H9 (cell line): Measurements from ENCODE around the gene PDK2. TPM values are rescaled to one million over a fixed set of nuclear protein-coding genes. Genes with fewer than 3 reads are reported as not detected.

Experiments used
- DNase-seq: peaks from one replicate; pipeline ENCODE4 v3.0.0-alpha.2; 2017
- H2AFZ ChIP-seq: one replicate; pipeline ENCODE4 v1.6.1; 2013; ENCODE audit warnings: mild to moderate bottlenecking, low read length, control low read depth, moderate library complexity
- H2AK5ac ChIP-seq: 2 replicates; pipeline ENCODE4 v1.6.1; 2013; ENCODE audit warnings: low read length, control low read depth, mixed read lengths; ENCODE audit not compliant: insufficient read length
- H2BK120ac ChIP-seq: one replicate; pipeline ENCODE4 v1.6.1; 2013; ENCODE audit warnings: low read depth, mild to moderate bottlenecking, low read length, control low read depth, inconsistent platforms; ENCODE audit not compliant: poor library complexity, severe bottlenecking
- H2BK12ac ChIP-seq: 2 replicates; pipeline ENCODE4 v1.6.1; 2013; ENCODE audit warnings: low read length, control low read depth, mixed read lengths, low read depth; ENCODE audit not compliant: insufficient read length
- H2BK15ac ChIP-seq: 2 replicates; pipeline ENCODE4 v1.6.1; 2013; ENCODE audit warnings: low read depth, low read length, control low read depth
- H2BK20ac ChIP-seq: one replicate; pipeline ENCODE4 v1.6.1; 2013; ENCODE audit warnings: low read depth, mild to moderate bottlenecking, low read length, control low read depth, inconsistent platforms; ENCODE audit not compliant: poor library complexity, severe bottlenecking
- H2BK5ac ChIP-seq: 2 replicates; pipeline ENCODE4 v1.6.1; 2013; ENCODE audit warnings: low read length, control low read depth, mixed read lengths; ENCODE audit not compliant: insufficient read length
- H3K14ac ChIP-seq: 2 replicates; pipeline ENCODE4 v1.6.1; 2013; ENCODE audit warnings: low read length, control low read depth; ENCODE audit not compliant: insufficient read depth
- H3K18ac ChIP-seq: 2 replicates; pipeline ENCODE4 v1.6.1; 2013; ENCODE audit warnings: low read depth, mild to moderate bottlenecking, mixed read lengths, low read length, control low read depth; ENCODE audit not compliant: insufficient read length
- H3K23ac ChIP-seq: 2 replicates; pipeline ENCODE4 v1.6.1; 2013; ENCODE audit warnings: low read length, control low read depth, mixed read lengths, low read depth; ENCODE audit not compliant: insufficient read length
- H3K23me2 ChIP-seq: 2 replicates; pipeline ENCODE4 v1.6.1; 2013; ENCODE audit warnings: low read depth, mild to moderate bottlenecking, mixed read lengths, low read length, control low read depth; ENCODE audit not compliant: insufficient read length, poor library complexity, severe bottlenecking
- H3K27ac ChIP-seq: 2 replicates; pipeline ENCODE4 v1.5.1; 2013; ENCODE audit warnings: low read length, control low read depth, mixed read lengths, low read depth; ENCODE audit not compliant: insufficient read length
- H3K27me3 ChIP-seq: 2 replicates; pipeline ENCODE4 v1.6.1; 2013; ENCODE audit warnings: low read length, control low read depth, inconsistent platforms; ENCODE audit not compliant: insufficient read depth
- H3K4ac ChIP-seq: 2 replicates; pipeline ENCODE4 v1.6.1; 2013; ENCODE audit warnings: low read depth, mild to moderate bottlenecking, control low read depth, inconsistent platforms, low read length, moderate library complexity
- H3K4me1 ChIP-seq: 2 replicates; pipeline ENCODE4 v1.6.1; 2013; ENCODE audit warnings: low read length, control low read depth, inconsistent platforms; ENCODE audit not compliant: insufficient read depth
- H3K4me2 ChIP-seq: 2 replicates; pipeline ENCODE4 v1.6.1; 2013; ENCODE audit warnings: low read length, control low read depth, mixed read lengths; ENCODE audit not compliant: insufficient read length, insufficient read depth
- H3K56ac ChIP-seq: 2 replicates; pipeline ENCODE4 v1.6.1; 2013; ENCODE audit warnings: low read depth, mild to moderate bottlenecking, mixed read lengths, low read length, control low read depth; ENCODE audit not compliant: insufficient read length
- H3K79me1 ChIP-seq: 2 replicates; pipeline ENCODE4 v1.6.1; 2013; ENCODE audit warnings: low read depth, mild to moderate bottlenecking, moderate library complexity, low read length, control low read depth, inconsistent platforms; ENCODE audit not compliant: insufficient read depth, poor library complexity, severe bottlenecking
- H3K79me2 ChIP-seq: 2 replicates; pipeline ENCODE4 v1.6.1; 2013; ENCODE audit warnings: low read length, control low read depth, inconsistent platforms; ENCODE audit not compliant: insufficient read depth
- H3K9ac ChIP-seq: 2 replicates; pipeline ENCODE4 v1.6.1; 2013; ENCODE audit warnings: low read length, control low read depth, mixed read lengths; ENCODE audit not compliant: insufficient read length; ENCODE audit errors: extremely low read depth
- H3K9me3 ChIP-seq: one replicate; pipeline ENCODE4 v1.6.1; 2013; ENCODE audit warnings: low read depth, low read length, inconsistent platforms; ENCODE audit not compliant: control insufficient read depth
- H3T11ph ChIP-seq: one replicate; pipeline ENCODE4 v1.6.1; 2013; ENCODE audit warnings: mild to moderate bottlenecking, low read length, control low read depth, inconsistent platforms
- H4K20me1 ChIP-seq: one replicate; pipeline ENCODE4 v1.6.1; 2013; ENCODE audit not compliant: control insufficient read depth, insufficient read length, insufficient read depth
- H4K5ac ChIP-seq: 2 replicates; pipeline ENCODE4 v1.6.1; 2013; ENCODE audit warnings: low read depth, mild to moderate bottlenecking, mixed read lengths, low read length, control low read depth; ENCODE audit not compliant: insufficient read length
- H4K8ac ChIP-seq: replicated peaks from 2 replicates; pipeline ENCODE4 v1.6.1; 2013; ENCODE audit warnings: low read length, control low read depth, mixed read lengths, low read depth; ENCODE audit not compliant: insufficient read length
- H4K91ac ChIP-seq: 2 replicates; pipeline ENCODE4 v1.6.1; 2013; ENCODE audit warnings: low read depth, mild to moderate bottlenecking, moderate library complexity, mixed read lengths, low read length, control low read depth; ENCODE audit not compliant: insufficient read length
- H3K27ac Mint-ChIP-seq, 3 experiments: 2 replicates in 2 of 3; 3 replicates in 1 of 3; pipeline ENCODE4 v1.8.0; 2020 to 2021; ENCODE audit warnings: mixed read lengths in 3 of 3, mild to moderate bottlenecking in 1 of 3, moderate library complexity in 1 of 3
- H3K27me3 Mint-ChIP-seq: 2 replicates; pipeline ENCODE4 v1.8.0; 2021; ENCODE audit warnings: low read depth, mild to moderate bottlenecking, moderate library complexity, mixed read lengths
- H3K36me3 Mint-ChIP-seq, 3 experiments: 2 replicates in 2 of 3; 3 replicates in 1 of 3; pipeline ENCODE4 v1.8.0; 2020 to 2021; ENCODE audit warnings: low read depth in 3 of 3, mixed read lengths in 3 of 3; ENCODE audit not compliant: insufficient read depth in 1 of 3
- H3K4me1 Mint-ChIP-seq, 2 experiments: 2 replicates each; pipeline ENCODE4 v1.8.0; 2020; ENCODE audit warnings: mixed read lengths in 2 of 2
- H3K4me3 Mint-ChIP-seq, 2 experiments: 2 replicates in 1 of 2; 3 replicates in 1 of 2; pipeline ENCODE4 v1.8.0; 2020 to 2021; ENCODE audit warnings: mild to moderate bottlenecking in 2 of 2, mixed read lengths in 2 of 2, moderate library complexity in 1 of 2
- H3K9me3 Mint-ChIP-seq, 2 experiments: 2 replicates in 1 of 2; 3 replicates in 1 of 2; pipeline ENCODE4 v1.8.0; 2020; ENCODE audit warnings: mild to moderate bottlenecking in 2 of 2, mixed read lengths in 2 of 2, moderate library complexity in 1 of 2
- WGBS: extraction: QIAGEN DNeasy Blood & Tissue Kit; methylation state at CpG from one replicate; pipeline ENCODE4 v1.1.7; 2013; ENCODE audit warnings: missing lambda C conversion rate, low lambda C conversion rate, mixed read lengths; ENCODE audit not compliant: insufficient read length; ENCODE audit errors: extremely low coverage; 5-methylcytosine and 5-hydroxymethylcytosine counted together
- total RNA-seq: library from RNA; stranded (reverse); gene quantifications from 2 replicates; pipeline ENCODE4 v1.2.1, GENCODE V29; 2021
- TF ChIP-seq, protein P1 (sequence below): fragments of 200-600 bp; sonication (generic); conservative IDR thresholded peaks from 3 replicates; pipeline ENCODE4 v1.8.0; 2021; ENCODE audit warnings: antibody characterized with exemption, mild to moderate bottlenecking

The PDK2 gene
- total RNA-seq, 1 experiment from 2014 or later, result 19.9 TPM

DNA sequence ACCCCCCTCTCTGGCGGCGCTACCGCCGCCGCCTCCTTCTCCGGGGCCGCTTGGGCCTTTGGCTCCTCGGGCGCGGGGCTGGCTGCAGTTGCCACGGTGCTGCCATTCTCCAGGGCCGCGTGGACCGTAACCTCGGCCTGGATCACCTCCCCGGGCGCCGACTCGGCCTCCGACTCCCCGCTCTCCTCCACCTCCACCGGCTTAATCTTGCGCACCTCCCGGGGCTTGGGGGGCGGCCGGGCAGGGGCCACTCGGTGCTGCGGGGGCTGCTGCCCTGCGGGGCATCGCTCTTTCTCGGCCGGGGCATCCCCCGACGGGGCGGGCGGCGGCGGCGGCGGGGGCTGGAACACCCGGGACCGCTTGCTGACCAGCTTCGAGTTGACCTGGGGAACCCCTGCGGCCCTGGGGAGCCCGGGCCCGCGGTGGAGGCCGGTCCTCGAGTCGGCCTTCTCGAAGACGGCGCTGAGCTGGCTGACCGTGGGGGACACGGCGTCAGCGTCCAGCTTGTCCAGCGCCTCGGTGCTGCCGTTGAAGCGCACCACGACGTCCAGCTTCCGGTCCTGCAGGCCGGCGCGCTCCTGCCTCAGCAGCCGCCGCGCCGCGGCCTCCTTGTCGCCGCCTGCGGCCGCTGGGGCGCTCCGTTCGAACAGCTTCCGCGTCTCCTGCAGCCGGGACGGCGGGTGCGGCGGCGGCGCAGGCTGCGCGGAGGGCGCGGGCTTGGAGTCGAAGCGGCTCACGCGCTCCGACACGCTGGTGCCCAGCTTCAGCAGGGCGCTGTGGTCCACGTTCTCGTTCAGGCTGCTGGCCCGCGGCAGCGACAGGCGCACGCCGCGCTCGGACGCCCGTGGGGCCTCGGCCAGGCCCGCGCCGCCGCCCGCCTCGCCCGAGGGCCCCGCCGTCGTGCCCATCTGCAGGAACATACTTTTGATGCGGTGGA, 54.5 kb downstream of the PDK2 start:
- H2AFZ ChIP-seq, result no peak overlapping the region

More for the DNA sequence above, 54.5 kb downstream of the PDK2 start:
- Histone ChIP-seq H2BK15ac (no peak overlapping the region), H3K9me3 (no peaks in the 10 kb centered on the region), H3K23ac (no peak overlapping the region), H3K79me2 (no peaks in the 10 kb centered on the region), H2BK120ac (no peak overlapping the region), H4K5ac (no peak overlapping the region), H4K8ac (no peak overlapping the region), H2BK12ac (no peak overlapping the region), H3K4me1 (peaks cover 4% of the 10 kb centered on the region; the same call in 1 of the 2 replicates), H3K79me1 (no peaks in the 10 kb centered on the region), H2AK5ac (no peak overlapping the region), H4K91ac (no peak overlapping the region), H3K18ac (no peak overlapping the region), H3K23me2 (peaks cover 25% of the 10 kb centered on the region), H2BK20ac (no peak overlapping the region), H3K27ac (no peak overlapping the region), H3K4me2 (peak overlapping the region; percentile 45), H3K4ac (no peak overlapping the region), H3K14ac (no peak overlapping the region; the same call in 1 of the 2 replicates), H3T11ph (no peak overlapping the region), H4K20me1 (peaks cover 3% of the 10 kb centered on the region), H3K56ac (no peak overlapping the region), H3K27me3 (no peaks in the 10 kb centered on the region; the same call in 1 of the 2 replicates), H3K9ac (no peak overlapping the region), H2BK5ac (no peak overlapping the region)
- TF ChIP-seq, protein P1, sequence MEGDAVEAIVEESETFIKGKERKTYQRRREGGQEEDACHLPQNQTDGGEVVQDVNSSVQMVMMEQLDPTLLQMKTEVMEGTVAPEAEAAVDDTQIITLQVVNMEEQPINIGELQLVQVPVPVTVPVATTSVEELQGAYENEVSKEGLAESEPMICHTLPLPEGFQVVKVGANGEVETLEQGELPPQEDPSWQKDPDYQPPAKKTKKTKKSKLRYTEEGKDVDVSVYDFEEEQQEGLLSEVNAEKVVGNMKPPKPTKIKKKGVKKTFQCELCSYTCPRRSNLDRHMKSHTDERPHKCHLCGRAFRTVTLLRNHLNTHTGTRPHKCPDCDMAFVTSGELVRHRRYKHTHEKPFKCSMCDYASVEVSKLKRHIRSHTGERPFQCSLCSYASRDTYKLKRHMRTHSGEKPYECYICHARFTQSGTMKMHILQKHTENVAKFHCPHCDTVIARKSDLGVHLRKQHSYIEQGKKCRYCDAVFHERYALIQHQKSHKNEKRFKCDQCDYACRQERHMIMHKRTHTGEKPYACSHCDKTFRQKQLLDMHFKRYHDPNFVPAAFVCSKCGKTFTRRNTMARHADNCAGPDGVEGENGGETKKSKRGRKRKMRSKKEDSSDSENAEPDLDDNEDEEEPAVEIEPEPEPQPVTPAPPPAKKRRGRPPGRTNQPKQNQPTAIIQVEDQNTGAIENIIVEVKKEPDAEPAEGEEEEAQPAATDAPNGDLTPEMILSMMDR, result no peak
- Mint-ChIP-seq H3K4me3 (peak overlapping the region; percentile 75 to 88), H3K4me1 (peaks cover 28 to 50% of the 10 kb centered on the region in 2 experiments), H3K36me3 (peaks cover 0 to 8% (median 2%) of the 10 kb centered on the region in 3 experiments; a peak in 5 of 7 replicates), H3K27ac (no peak overlapping the region), H3K9me3 (no peaks in the 10 kb centered on the region), H3K27me3 (peaks cover 13% of the 10 kb centered on the region)
- no CpG with 5 or more reads among the region's 123 CpGs for WGBS
- peak; percentile 69 for DNase-seq
